DOHH2 (cell line): ENCODE results near the gene RAB40B.

Experiments used
- H3F3A ChIP-seq: fragments of 200-600 bp; sonication (generic), shearing (Covaris generic); 2 replicates; pipeline ENCODE4 v1.6.0; 2016; ENCODE audit warnings: antibody characterized with exemption, mild to moderate bottlenecking; ENCODE audit not compliant: control insufficient read depth, insufficient read depth
- H3K27ac ChIP-seq: fragments of 200-600 bp; sonication (generic); 2 replicates; pipeline ENCODE4 v1.5.1; 2014; ENCODE audit warnings: low read depth, mild to moderate bottlenecking, low read length, moderate library complexity
- H3K27me3 ChIP-seq: fragments of 200-600 bp; sonication (generic); 2 replicates; pipeline ENCODE4 v1.6.1; 2014; ENCODE audit warnings: mild to moderate bottlenecking, low read length, mixed read lengths; ENCODE audit not compliant: control insufficient read depth
- H3K36me3 ChIP-seq: fragments of 200-600 bp; sonication (generic); 2 replicates; pipeline ENCODE4 v1.6.1; 2014; ENCODE audit warnings: mild to moderate bottlenecking, low read length, moderate library complexity, mixed read lengths; ENCODE audit not compliant: control insufficient read depth
- H3K4me1 ChIP-seq: fragments of 200-600 bp; sonication (generic); 2 replicates; pipeline ENCODE4 v1.6.1; 2014; ENCODE audit warnings: mild to moderate bottlenecking, low read length, mixed read lengths; ENCODE audit not compliant: control insufficient read depth
- H3K4me2 ChIP-seq: fragments of 200-600 bp; sonication (generic); 2 replicates; pipeline ENCODE4 v1.6.0; 2014; ENCODE audit warnings: mild to moderate bottlenecking, low read length, moderate library complexity
- H3K4me3 ChIP-seq: fragments of 200-600 bp; sonication (generic); 2 replicates; pipeline ENCODE4 v1.5.1; 2014; ENCODE audit warnings: mild to moderate bottlenecking, low read length, mixed read lengths
- H3K79me2 ChIP-seq: fragments of 200-600 bp; sonication (generic); 2 replicates; pipeline ENCODE4 v1.6.1; 2014; ENCODE audit warnings: mild to moderate bottlenecking, low read length, mixed read lengths; ENCODE audit not compliant: control insufficient read depth
- H3K9me2 ChIP-seq: fragments of 200-600 bp; sonication (generic); replicated peaks from 2 replicates; pipeline ENCODE4 v1.6.1; 2014; ENCODE audit warnings: mild to moderate bottlenecking, low read length, mixed read lengths; ENCODE audit not compliant: control insufficient read depth
- H3K9me3 ChIP-seq: fragments of 200-600 bp; sonication (generic); 2 replicates; pipeline ENCODE4 v1.6.1; 2014; ENCODE audit warnings: antibody characterized with exemption, low read length, mixed read lengths; ENCODE audit not compliant: control insufficient read depth, insufficient read depth
- H4K20me1 ChIP-seq: fragments of 200-600 bp; sonication (generic); 2 replicates; pipeline ENCODE4 v1.6.0; 2014; ENCODE audit warnings: low read depth, mild to moderate bottlenecking, antibody characterized with exemption, low read length, moderate library complexity; ENCODE audit not compliant: control insufficient read depth, insufficient read depth
- EZH2phosphoT487 ChIP-seq: fragments of 200-600 bp; sonication (generic); IDR thresholded peaks from 2 replicates; pipeline ENCODE4 v1.6.1; 2017; ENCODE audit warnings: borderline replicate concordance, mild to moderate bottlenecking, antibody characterized with exemption, low read length, moderate library complexity, mixed read lengths
- TF ChIP-seq, protein P1 (sequence below): fragments of 200-600 bp; sonication (generic); IDR thresholded peaks from one replicate; pipeline ENCODE4 v1.5.1; 2014; ENCODE audit warnings: antibody characterized with exemption, mild to moderate bottlenecking, low read depth, low read length; ENCODE audit not compliant: poor library complexity, severe bottlenecking

Gene RAB40B

DNA sequence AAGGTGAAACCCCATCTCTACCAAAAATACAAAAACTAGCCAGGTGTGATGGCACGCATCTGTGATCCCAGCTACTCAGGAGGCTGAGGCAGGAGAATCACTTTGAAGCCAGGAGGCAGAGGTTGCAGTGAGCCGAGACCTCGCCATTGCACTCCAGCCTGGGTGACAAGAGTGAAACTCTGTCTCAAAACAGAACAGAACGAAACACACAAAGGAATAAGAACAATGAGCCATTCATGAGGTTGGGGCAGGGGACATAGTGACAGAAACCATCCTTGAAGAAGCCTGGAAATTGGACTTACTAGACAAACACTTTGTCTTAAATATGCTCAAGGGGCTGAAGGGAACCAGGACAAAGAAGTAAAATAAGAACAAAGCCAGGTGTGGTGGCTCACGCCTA, 89.7 kb downstream of the RAB40B start:
- no peak overlapping the region for H3K4me2 ChIP-seq
- H3K79me2 ChIP-seq: no peaks in the 10 kb centered on the region
- H3K27me3 ChIP-seq: no peaks in the 10 kb centered on the region
- TF ChIP-seq, protein P1, sequence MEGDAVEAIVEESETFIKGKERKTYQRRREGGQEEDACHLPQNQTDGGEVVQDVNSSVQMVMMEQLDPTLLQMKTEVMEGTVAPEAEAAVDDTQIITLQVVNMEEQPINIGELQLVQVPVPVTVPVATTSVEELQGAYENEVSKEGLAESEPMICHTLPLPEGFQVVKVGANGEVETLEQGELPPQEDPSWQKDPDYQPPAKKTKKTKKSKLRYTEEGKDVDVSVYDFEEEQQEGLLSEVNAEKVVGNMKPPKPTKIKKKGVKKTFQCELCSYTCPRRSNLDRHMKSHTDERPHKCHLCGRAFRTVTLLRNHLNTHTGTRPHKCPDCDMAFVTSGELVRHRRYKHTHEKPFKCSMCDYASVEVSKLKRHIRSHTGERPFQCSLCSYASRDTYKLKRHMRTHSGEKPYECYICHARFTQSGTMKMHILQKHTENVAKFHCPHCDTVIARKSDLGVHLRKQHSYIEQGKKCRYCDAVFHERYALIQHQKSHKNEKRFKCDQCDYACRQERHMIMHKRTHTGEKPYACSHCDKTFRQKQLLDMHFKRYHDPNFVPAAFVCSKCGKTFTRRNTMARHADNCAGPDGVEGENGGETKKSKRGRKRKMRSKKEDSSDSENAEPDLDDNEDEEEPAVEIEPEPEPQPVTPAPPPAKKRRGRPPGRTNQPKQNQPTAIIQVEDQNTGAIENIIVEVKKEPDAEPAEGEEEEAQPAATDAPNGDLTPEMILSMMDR: no peak
- no peak for TF ChIP-seq EZH2phosphoT487
- H3K9me3 ChIP-seq: no peaks in the 10 kb centered on the region
- H4K20me1 ChIP-seq: no peaks in the 10 kb centered on the region
- H3K9me2 ChIP-seq: no peaks in the 10 kb centered on the region
- H3K27ac ChIP-seq: no peak overlapping the region
- H3K36me3 ChIP-seq: peaks cover 37% of the 10 kb centered on the region
- no peak overlapping the region for H3K4me3 ChIP-seq
- peaks cover 6% of the 10 kb centered on the region; the same call in 1 of the 2 replicates for H3K4me1 ChIP-seq
- H3F3A ChIP-seq: peaks cover 7% of the 10 kb centered on the region

DNA sequence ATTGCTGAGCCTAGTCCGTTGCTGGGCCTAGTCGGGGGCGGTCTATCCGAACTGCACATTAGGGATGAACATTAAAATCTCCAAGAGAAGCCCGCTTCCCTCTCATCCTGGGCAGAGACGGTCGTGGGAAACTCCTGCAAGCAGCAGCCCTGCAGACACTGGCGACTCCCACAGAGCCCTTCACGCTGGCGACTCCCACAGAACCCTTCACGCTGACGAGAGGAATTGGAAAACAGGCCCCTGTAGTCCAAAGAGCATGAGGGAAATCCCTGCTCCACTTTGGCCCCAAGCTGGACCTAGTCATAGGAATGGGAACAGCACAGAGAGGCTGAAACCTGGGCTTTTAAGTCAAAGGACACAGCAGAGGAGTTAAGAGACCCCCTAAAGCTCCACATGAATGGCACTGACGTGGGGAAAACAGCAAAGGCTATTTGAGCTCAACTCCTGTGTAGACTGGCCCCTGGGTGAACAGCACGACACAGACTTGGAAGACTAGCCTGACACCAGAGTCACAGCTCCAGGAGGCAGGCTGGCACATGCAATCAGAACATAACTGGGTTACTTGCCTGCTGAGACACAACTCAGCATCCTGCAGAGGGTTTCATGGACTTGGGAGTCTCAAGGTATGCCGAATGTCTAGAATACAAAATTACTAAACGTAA, 92.4 kb downstream of the RAB40B start:
- no peaks in the 10 kb centered on the region for H3K9me3 ChIP-seq
- H3K27me3 ChIP-seq: no peaks in the 10 kb centered on the region
- H3K36me3 ChIP-seq: peaks cover 61% of the 10 kb centered on the region
- H3K4me1 ChIP-seq: no peaks in the 10 kb centered on the region
- TF ChIP-seq EZH2phosphoT487: no peak
- TF ChIP-seq, protein P1: no peak
- peaks cover 9% of the 10 kb centered on the region for H3F3A ChIP-seq
- H3K79me2 ChIP-seq: peaks cover 6% of the 10 kb centered on the region
- H3K9me2 ChIP-seq: no peaks in the 10 kb centered on the region
- H4K20me1 ChIP-seq: no peaks in the 10 kb centered on the region; the same call in 1 of the 2 replicates
- H3K27ac ChIP-seq: no peak overlapping the region
- H3K4me3 ChIP-seq: no peak overlapping the region
- no peak overlapping the region for H3K4me2 ChIP-seq
